CD4-positive, alpha-beta T cell (primary cell): Measurements from ENCODE around the gene NPBWR2. TPM values are rescaled to one million over a fixed set of nuclear protein-coding genes. Genes with fewer than 3 reads are reported as not detected.
A peak's percentile ranks its signal among the peaks of the same experiment; 100 is the strongest.

Experiments used
- ATAC-seq: fragments of 200-7000 bp; cut with Tn5 transposase; one replicate; pipeline ENCODE4 v1.10.0; 2022; ENCODE audit warnings: mild to moderate bottlenecking; ENCODE audit not compliant: poor library complexity
- CTCF ChIA-PET: fragments of 350-600 bp; sonication (Branson Sonifier 250); formaldehyde crosslinking; loops from one replicate; lab custom pipeline; 2021; ENCODE audit warnings: antibody characterized with exemption, inconsistent platforms; lab: Charles Lee
- POLR2A ChIA-PET: fragments of 350-600 bp; sonication (Branson Sonifier 250); formaldehyde crosslinking; loops from one replicate; lab custom pipeline; 2021; ENCODE audit warnings: antibody characterized with exemption, inconsistent platforms; lab: Charles Lee
- DNase-seq, 14 experiments: peaks; one replicate each; pipeline ENCODE4 v3.0.0-alpha.2; 2013 to 2020; ENCODE audit warnings: mixed read lengths in 2 of 14
- H3K27ac ChIP-seq, 2 donors: one replicate each; pipeline versions ENCODE4 v1.5.1 to v1.7.0; 2013; ENCODE audit warnings: low read length in 2 of 2, low read depth in 1 of 2, mild to moderate bottlenecking in 1 of 2
- H3K27me3 ChIP-seq, 2 experiments: 1 replicate in 1 of 2; 2 replicates in 1 of 2; pipeline versions ENCODE4 v1.6.1 to v1.7.0; 2013; ENCODE audit warnings: low read length in 2 of 2, control low read depth in 1 of 2, mild to moderate bottlenecking in 1 of 2, moderate library complexity in 1 of 2; ENCODE audit not compliant: insufficient read depth in 2 of 2, control insufficient read depth in 1 of 2
- H3K36me3 ChIP-seq: one replicate; pipeline ENCODE4 v1.6.1; 2013; ENCODE audit warnings: low read length, control low read depth; ENCODE audit not compliant: insufficient read depth
- H3K4me1 ChIP-seq: one replicate; pipeline ENCODE4 v1.6.1; 2013; ENCODE audit warnings: low read length, control low read depth; ENCODE audit not compliant: insufficient read depth
- H3K4me3 ChIP-seq: one replicate; pipeline ENCODE4 v1.5.1; 2013; ENCODE audit warnings: mild to moderate bottlenecking, low read length, moderate library complexity
- H3K9me3 ChIP-seq, 2 experiments: 1 replicate in 1 of 2; 2 replicates in 1 of 2; pipeline versions ENCODE4 v1.6.1 to v1.7.0; 2013; ENCODE audit warnings: low read length in 2 of 2, mild to moderate bottlenecking in 2 of 2, control low read depth in 1 of 2, moderate library complexity in 1 of 2; ENCODE audit not compliant: control insufficient read depth in 1 of 2, insufficient read depth in 1 of 2
- H3K27ac Mint-ChIP-seq: one replicate; pipeline ENCODE4 v1.8.0; 2020; ENCODE audit warnings: mixed read lengths
- H3K27me3 Mint-ChIP-seq: one replicate; pipeline ENCODE4 v1.8.0; 2021; ENCODE audit warnings: mixed read lengths
- H3K36me3 Mint-ChIP-seq: one replicate; pipeline ENCODE4 v1.8.0; 2021; ENCODE audit warnings: low read depth, mixed read lengths
- H3K4me1 Mint-ChIP-seq: one replicate; pipeline ENCODE4 v1.8.0; 2021; ENCODE audit warnings: low read depth, mixed read lengths
- H3K4me3 Mint-ChIP-seq: one replicate; pipeline ENCODE4 v1.8.0; 2020; ENCODE audit warnings: mild to moderate bottlenecking, mixed read lengths
- H3K9me3 Mint-ChIP-seq: one replicate; pipeline ENCODE4 v1.8.0; 2020; ENCODE audit warnings: mixed read lengths
- CTCF ChIP-seq: fragments of 200-600 bp; IDR thresholded peaks from one replicate; pipeline ENCODE4 v1.8.0; 2022; ENCODE audit warnings: antibody characterized with exemption, mild to moderate bottlenecking
- intact Hi-C, 2 experiments: fragments of 100-400 bp; cut with DNase I in 1 of 2; cut with micrococcal nuclease in 1 of 2; formaldehyde crosslinking; loops; one replicate each; pipeline versions ENCODE4 v1.15.1 to v1.9.0; 2023 to 2025; cut with DNase I, micrococcal nuclease
- total RNA-seq, 174 experiments: library from RNA in 2 of 174; stranded (reverse) in 2 of 174; gene quantifications; one replicate each; pipeline ENCODE4 v1.2.3 and lab custom pipeline; 2021 to 2026

The NPBWR2 gene
- total RNA-seq, 2 experiments from 2014 or later = 0.38 to 0.47 TPM

GRCh38 chr20:64082820-64083377, 24.5 kb downstream of the NPBWR2 start:
- ATAC-seq = no peak
- H3K4me1 ChIP-seq = peaks cover 47% of the 10 kb centered on the region
- H3K27ac ChIP-seq = no peak overlapping the region
- Mint-ChIP-seq H3K9me3 (no peaks in the 10 kb centered on the region), H3K4me3 (peak overlapping the region; percentile 77), H3K27ac (no peak overlapping the region), H3K36me3 (peaks cover 2% of the 10 kb centered on the region), H3K4me1 (peaks cover 35% of the 10 kb centered on the region), H3K27me3 (no peaks in the 10 kb centered on the region)
- H3K27me3 ChIP-seq = peaks cover 0 to 5% of the 10 kb centered on the region in 2 experiments
- no peak for TF ChIP-seq CTCF
- peaks cover 5 to 12% of the 10 kb centered on the region in 2 experiments for H3K9me3 ChIP-seq
- ChIA-PET POLR2A (interaction anchor here (0.6 to 2.5 kb wide), 7 partner anchors 14 to 173 kb away, joined by 3 to 8 read pairs (median 6); no protein-coding TSS in a partner anchor), CTCF (interaction anchor here (0.8 to 2.6 kb wide), 9 partner anchors 17 to 898 kb away, joined by 3 to 25 read pairs (median 3); partner anchors contain the start of genes PCMTD2 and TCEA2)
- intact Hi-C loops = loop anchor here (1.0 to 5.0 kb wide), 2 partner anchors 37 to 169 kb away; no protein-coding TSS in a partner anchor
- no peaks in the 10 kb centered on the region for H3K36me3 ChIP-seq
- no peak for DNase-seq
- peak overlapping the region; percentile 37 for H3K4me3 ChIP-seq

- peak overlapping the region; percentile 78 for H3K27ac Mint-ChIP-seq
- no peaks in the 10 kb centered on the region for H3K27me3 Mint-ChIP-seq
- peaks cover 54% of the 10 kb centered on the region for H3K4me1 ChIP-seq
- peaks cover 5% of the 10 kb centered on the region for H3K36me3 Mint-ChIP-seq
- ATAC-seq = no peak
- intact Hi-C loops = loop anchor here in 1 of 2 experiments (5.0 kb wide), 1 partner anchor 170 kb away; no protein-coding TSS in a partner anchor
- ChIA-PET POLR2A (interaction anchor here (2.5 kb wide), 1 partner anchor 18 kb away, joined by 7 read pairs; no protein-coding TSS in a partner anchor), CTCF (interaction anchor here (1.3 to 2.6 kb wide), 2 partner anchors 20 to 39 kb away, joined by 6 to 25 read pairs; partner anchors contain the start of gene TCEA2)
- no peaks in the 10 kb centered on the region for H3K9me3 Mint-ChIP-seq
- peak overlapping the region; percentile 85 for H3K4me3 Mint-ChIP-seq
- no peak overlapping the region for H3K4me3 ChIP-seq
- peaks cover 0 to 5% of the 10 kb centered on the region in 2 experiments for H3K27me3 ChIP-seq
- no peak for TF ChIP-seq CTCF
- H3K27ac ChIP-seq = no peak overlapping the region
- peaks cover 42% of the 10 kb centered on the region for H3K4me1 Mint-ChIP-seq
- peaks cover 0 to 6% of the 10 kb centered on the region in 2 experiments for H3K9me3 ChIP-seq
- H3K36me3 ChIP-seq = no peaks in the 10 kb centered on the region
- DNase-seq = no peak
Measured at GRCh38 chr20:64082126-64082731, 25.1 kb downstream of the NPBWR2 start.

- ATAC-seq (no peak), DNase-seq (peak in 1 of 14 experiments; percentile 23)
- H3K9me3 Mint-ChIP-seq = no peaks in the 10 kb centered on the region
- Histone ChIP-seq H3K4me3 (no peak overlapping the region), H3K36me3 (peaks cover 2% of the 10 kb centered on the region), H3K27ac (no peak overlapping the region), H3K9me3 (peaks cover 0 to 1% of the 10 kb centered on the region in 2 experiments), H3K27me3 (peaks cover 0 to 5% of the 10 kb centered on the region in 2 experiments), H3K4me1 (peaks cover 60% of the 10 kb centered on the region)
- ChIA-PET CTCF (interaction anchor here (2.6 kb wide), 1 partner anchor 40 kb away, joined by 25 read pairs; no protein-coding TSS in a partner anchor), POLR2A (interaction anchor here (1.3 kb wide), 1 partner anchor 217 kb away, joined by 5 read pairs; the partner anchor contains the start of gene TPD52L2)
- no peaks in the 10 kb centered on the region for H3K27me3 Mint-ChIP-seq
- peak overlapping the region; percentile 85 for H3K4me3 Mint-ChIP-seq
- peak overlapping the region; percentile 78 for H3K27ac Mint-ChIP-seq
- intact Hi-C loops = loop anchor here in 1 of 2 experiments (2.0 to 5.0 kb wide), 2 partner anchors 43 to 171 kb away; no protein-coding TSS in a partner anchor
- H3K36me3 Mint-ChIP-seq = peaks cover 5% of the 10 kb centered on the region
- H3K4me1 Mint-ChIP-seq = peaks cover 47% of the 10 kb centered on the region
- TF ChIP-seq CTCF = no peak
Measured at GRCh38 chr20:64081624-64081964, 25.8 kb downstream of the NPBWR2 start.
